ENCODE data around the gene MED31. TPM values are rescaled to one million over a fixed set of nuclear protein-coding genes. Genes with fewer than 3 reads are reported as not detected.
A peak's percentile ranks its signal among the peaks of the same experiment; 100 is the strongest.

Gene MED31
- total RNA-seq, 1 donor from 2014 or later = 17.4 TPM

DNA sequence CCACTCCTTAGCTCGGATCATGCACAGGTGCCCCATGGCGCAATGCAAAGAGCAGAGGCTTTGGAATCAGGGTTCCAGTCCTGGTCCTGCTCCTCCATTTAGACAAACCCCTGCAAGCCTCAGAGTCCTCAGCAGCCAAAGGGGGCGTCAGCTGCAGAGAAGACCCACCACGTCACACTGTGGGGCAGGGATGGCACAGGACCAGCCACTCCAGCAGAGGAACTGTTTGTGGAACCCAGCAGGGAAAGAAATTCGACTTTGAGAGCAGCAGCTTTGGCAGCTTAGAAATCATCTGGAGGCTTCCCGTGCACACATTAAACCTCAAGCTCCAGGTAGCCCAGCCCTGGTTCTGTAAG, 25.4 kb upstream of the MED31 start:
- TF ChIP-seq, protein P1, sequence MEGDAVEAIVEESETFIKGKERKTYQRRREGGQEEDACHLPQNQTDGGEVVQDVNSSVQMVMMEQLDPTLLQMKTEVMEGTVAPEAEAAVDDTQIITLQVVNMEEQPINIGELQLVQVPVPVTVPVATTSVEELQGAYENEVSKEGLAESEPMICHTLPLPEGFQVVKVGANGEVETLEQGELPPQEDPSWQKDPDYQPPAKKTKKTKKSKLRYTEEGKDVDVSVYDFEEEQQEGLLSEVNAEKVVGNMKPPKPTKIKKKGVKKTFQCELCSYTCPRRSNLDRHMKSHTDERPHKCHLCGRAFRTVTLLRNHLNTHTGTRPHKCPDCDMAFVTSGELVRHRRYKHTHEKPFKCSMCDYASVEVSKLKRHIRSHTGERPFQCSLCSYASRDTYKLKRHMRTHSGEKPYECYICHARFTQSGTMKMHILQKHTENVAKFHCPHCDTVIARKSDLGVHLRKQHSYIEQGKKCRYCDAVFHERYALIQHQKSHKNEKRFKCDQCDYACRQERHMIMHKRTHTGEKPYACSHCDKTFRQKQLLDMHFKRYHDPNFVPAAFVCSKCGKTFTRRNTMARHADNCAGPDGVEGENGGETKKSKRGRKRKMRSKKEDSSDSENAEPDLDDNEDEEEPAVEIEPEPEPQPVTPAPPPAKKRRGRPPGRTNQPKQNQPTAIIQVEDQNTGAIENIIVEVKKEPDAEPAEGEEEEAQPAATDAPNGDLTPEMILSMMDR (IDR thresholded peaks at IDR 0.05) = no peak
- no peaks in the 10 kb centered on the region for H3K9me3 ChIP-seq
- no peaks in the 10 kb centered on the region for H3K4me1 ChIP-seq
- DNase-seq (no peak), ATAC-seq (no peak)
- H3K36me3 ChIP-seq = no peaks in the 10 kb centered on the region
- H3K27me3 ChIP-seq = peaks cover 18% of the 10 kb centered on the region
- intact Hi-C loops (cut with DNase I) = no loop called here
- H3K27ac ChIP-seq = no peak overlapping the region
- H3K4me3 ChIP-seq = no peak overlapping the region

DNA sequence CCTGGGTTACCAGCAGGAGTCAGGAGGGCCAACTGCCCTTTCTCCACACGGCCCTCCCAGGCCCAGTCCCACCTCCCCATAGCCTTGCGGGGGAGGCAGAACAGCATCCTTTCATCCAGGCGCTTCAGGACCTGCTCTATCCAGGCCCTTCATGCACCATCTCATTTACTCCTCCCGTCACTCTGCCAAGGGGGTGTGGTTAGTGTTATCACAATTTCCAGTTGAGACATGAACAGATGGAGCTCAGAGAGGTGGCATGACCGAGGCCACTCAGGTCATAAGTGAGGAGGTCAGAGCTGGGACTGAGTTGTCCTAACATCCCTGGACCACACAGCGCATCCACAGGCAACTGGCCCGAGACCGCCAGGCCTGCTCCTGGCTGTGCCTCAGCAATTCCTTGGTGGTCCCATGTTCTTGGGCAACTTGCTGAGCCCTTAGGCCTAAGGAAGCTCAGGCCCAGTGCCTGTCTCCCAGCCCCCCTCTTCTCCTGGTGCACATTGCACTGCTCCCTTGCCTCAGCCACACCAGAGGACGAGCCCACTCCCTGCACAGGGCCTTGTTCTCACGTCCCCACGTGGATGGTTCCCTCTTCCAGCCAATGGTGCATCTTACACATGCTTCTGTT, 23.9 kb upstream of the MED31 start:
- TF ChIP-seq, protein P1 (IDR thresholded peaks at IDR 0.05) = no peak
- ATAC-seq = peak; percentile 9
- no peaks in the 10 kb centered on the region for H3K9me3 ChIP-seq
- H3K27ac ChIP-seq = no peak overlapping the region
- H3K4me3 ChIP-seq = no peak overlapping the region
- H3K36me3 ChIP-seq = no peaks in the 10 kb centered on the region
- H3K4me1 ChIP-seq = no peaks in the 10 kb centered on the region
- DNase-seq = no peak
- H3K27me3 ChIP-seq = peaks cover 18% of the 10 kb centered on the region
- intact Hi-C loops (cut with DNase I) = no loop called here

DNA sequence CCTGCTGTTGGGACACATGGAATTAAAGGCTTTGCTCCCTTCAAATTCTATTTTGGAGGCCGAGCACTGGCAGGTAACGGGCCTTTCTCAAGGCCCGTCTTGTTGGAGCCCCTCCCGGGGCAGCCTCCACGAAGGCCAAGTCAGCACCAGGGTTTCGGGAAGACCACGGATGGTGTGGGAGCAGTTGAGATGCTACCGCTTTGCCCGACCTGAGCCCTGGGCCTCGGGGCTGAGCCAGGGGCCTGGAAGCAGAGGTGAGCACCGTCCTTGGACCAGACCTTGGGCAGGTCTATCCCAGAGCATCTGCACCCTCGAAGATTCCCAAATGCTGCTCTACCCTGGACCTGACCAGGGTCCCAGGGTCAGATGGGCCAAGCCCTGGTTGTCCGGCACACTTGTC, 23.2 kb upstream of the MED31 start:
- DNase-seq (no peak), ATAC-seq (no peak)
- Histone ChIP-seq H3K9me3 (no peaks in the 10 kb centered on the region), H3K27ac (no peak overlapping the region), H3K4me3 (no peak overlapping the region), H3K4me1 (no peaks in the 10 kb centered on the region), H3K36me3 (no peaks in the 10 kb centered on the region), H3K27me3 (peaks cover 18% of the 10 kb centered on the region)
- intact Hi-C loops (cut with DNase I) = no loop called here
- TF ChIP-seq, protein P1 (IDR thresholded peaks at IDR 0.05) = no peak

DNA sequence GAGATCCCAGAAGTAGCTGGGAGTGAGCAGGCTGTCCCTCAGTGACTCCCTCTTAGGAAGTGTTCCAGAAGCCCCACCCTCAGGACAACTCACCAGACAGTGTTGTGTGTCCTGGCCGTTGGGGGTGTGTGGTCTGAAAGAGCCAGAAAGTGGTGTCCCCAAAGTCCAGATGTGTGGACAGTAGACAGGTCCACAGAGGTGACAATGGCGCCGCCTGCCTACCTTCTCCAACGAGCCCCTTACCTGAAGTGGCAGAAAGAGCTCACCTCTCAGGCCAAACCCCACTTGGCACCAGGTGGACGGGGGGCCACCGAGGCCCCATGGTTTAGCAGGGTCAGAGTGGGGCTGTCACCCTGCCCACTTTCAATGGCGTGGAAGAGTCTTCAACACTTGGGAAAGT, 20.0 kb upstream of the MED31 start:
- no peak for ATAC-seq
- H3K9me3 ChIP-seq = no peaks in the 10 kb centered on the region
- no peak overlapping the region for H3K4me3 ChIP-seq
- DNase-seq = no peak
- H3K36me3 ChIP-seq = no peaks in the 10 kb centered on the region
- intact Hi-C loops (cut with DNase I) = no loop called here
- no peaks in the 10 kb centered on the region for H3K4me1 ChIP-seq
- no peak overlapping the region for H3K27ac ChIP-seq
- H3K27me3 ChIP-seq = no peaks in the 10 kb centered on the region
- TF ChIP-seq, protein P1 (IDR thresholded peaks at IDR 0.05) = no peak

DNA sequence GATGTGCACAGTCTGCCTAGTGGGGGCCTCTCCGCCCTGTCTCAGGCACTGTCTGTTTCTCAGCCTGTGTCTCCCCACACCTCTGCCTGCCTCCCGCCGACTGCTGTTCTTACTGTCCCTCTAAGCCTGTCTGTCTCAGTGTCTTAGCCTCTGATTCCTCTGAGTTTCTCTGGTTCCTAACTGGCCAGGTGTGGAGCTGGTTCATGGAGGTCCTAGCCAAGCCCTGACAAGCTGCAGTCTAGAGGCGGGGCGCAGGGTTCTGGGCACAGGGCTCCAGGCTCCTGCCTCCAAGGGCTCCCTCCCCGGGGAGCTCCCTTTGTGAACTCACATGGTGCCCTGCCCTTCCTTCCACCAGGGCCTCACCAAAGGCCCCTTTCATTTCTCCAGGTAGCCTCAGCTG, 19.6 kb upstream of the MED31 start:
- intact Hi-C loops (cut with DNase I) = no loop called here
- no peaks in the 10 kb centered on the region for H3K36me3 ChIP-seq
- no peak overlapping the region for H3K4me3 ChIP-seq
- peaks cover 4% of the 10 kb centered on the region for H3K4me1 ChIP-seq
- DNase-seq (no peak), ATAC-seq (no peak)
- H3K27me3 ChIP-seq = no peaks in the 10 kb centered on the region
- no peak overlapping the region for H3K27ac ChIP-seq
- H3K9me3 ChIP-seq = no peaks in the 10 kb centered on the region
- TF ChIP-seq, protein P1 (IDR thresholded peaks at IDR 0.05) = no peak

DNA sequence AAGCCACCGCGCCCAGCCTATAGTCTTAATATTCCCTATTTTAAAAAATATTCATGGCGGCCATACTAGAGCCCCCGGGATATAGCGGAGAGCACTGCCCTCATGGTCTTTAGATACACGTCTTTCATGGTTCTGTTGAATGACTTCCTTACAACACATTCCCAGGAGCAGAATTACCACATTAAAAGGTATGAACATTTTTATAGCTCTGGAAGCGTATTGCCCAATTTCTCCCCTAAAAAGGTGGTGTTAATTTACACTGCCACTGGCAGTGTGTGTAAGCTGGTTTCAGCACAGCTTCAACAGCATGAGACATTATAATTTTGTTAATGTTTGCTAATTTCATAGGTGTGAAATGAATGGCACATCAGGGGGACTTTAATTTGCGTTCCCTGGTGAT, 19.2 kb upstream of the MED31 start:
- no peaks in the 10 kb centered on the region for H3K36me3 ChIP-seq
- H3K27ac ChIP-seq = no peak overlapping the region
- no peaks in the 10 kb centered on the region for H3K27me3 ChIP-seq
- intact Hi-C loops (cut with DNase I) = no loop called here
- H3K9me3 ChIP-seq = no peaks in the 10 kb centered on the region
- H3K4me3 ChIP-seq = no peak overlapping the region
- ATAC-seq (no peak), DNase-seq (no peak)
- TF ChIP-seq, protein P1 (IDR thresholded peaks at IDR 0.05) = no peak
- H3K4me1 ChIP-seq = peaks cover 4% of the 10 kb centered on the region

Data from upper lobe of right lung (tissue), 1 donor.